HG02938 (cell line): ENCODE data around the gene CCDC92.

Experiments
- ATAC-seq: cut with Tn5 transposase; IDR thresholded peaks from one replicate; pipeline ENCODE4 v1.9.1; 2021; ENCODE audit warnings: mild to moderate bottlenecking, moderate library complexity; ENCODE audit not compliant: unreplicated experiment

CCDC92 gene

GRCh38 chr12:124002654-124003053 is 30.0 kb upstream of the CCDC92 start:
- ATAC-seq, result no peak

- ATAC-seq, result no peak
Observed at GRCh38 chr12:124002021-124002644, 29.5 kb upstream of the CCDC92 start.

DNA sequence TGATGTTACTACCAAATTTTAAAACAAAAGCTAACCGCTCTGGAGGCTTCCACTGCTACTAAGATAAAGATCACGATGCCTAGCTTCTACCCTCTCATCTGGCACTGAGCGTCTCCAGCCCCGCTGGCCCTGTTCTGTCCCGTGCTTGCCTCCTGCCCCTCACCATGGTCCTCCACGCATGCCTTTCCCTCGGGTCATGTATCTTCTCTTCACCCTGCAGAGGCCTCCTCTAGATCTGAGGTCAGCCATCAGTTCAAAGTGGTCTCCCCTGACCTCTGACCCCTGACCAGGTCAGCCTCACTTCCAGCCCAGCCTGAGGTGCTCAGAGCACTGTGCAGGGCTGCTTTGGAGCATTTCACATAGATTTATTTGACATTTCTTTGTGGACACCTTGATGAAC is 28.7 kb upstream of the CCDC92 start:
- no peak for ATAC-seq

GRCh38 chr12:124000111-124000510 is 27.5 kb upstream of the CCDC92 start:
- no peak for ATAC-seq

- no peak for ATAC-seq
Observed at GRCh38 chr12:123998991-123999359, 26.3 kb upstream of the CCDC92 start.

DNA sequence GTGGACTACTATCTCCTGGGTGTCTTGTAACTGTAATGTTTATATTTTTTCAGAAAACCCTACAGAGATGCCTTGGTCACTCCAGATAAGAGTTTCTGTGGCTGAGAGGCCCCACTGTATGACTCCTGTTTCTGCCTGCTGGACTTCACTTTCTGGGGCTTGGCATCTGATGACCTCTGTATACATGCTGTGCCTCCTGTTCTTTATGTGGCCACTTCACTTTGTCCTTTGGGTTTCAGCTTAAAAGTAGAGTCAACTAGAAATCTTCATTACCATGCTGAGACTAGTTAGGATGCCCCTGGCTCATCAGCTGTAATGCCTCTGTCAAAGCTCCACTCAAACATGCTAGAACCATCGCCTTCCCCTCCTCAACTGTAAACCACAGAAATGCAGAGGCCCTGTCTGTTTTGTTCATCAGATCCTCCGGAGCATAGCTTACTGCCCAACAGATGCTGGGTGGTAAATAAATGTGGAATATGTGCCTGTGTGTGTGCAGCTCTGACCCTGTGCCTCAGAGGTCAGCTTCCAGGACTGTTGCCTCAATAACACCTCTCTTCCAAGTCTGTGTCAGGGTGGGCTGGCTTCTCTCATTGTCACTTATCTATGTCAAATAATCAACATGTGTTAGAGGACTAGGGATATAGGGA is 25.8 kb upstream of the CCDC92 start:
- no peak for ATAC-seq

GRCh38 chr12:123997908-123998307 is 25.3 kb upstream of the CCDC92 start:
- ATAC-seq, result no peak

- ATAC-seq, result no peak
Observed at GRCh38 chr12:123997033-123997822, 24.6 kb upstream of the CCDC92 start.

DNA sequence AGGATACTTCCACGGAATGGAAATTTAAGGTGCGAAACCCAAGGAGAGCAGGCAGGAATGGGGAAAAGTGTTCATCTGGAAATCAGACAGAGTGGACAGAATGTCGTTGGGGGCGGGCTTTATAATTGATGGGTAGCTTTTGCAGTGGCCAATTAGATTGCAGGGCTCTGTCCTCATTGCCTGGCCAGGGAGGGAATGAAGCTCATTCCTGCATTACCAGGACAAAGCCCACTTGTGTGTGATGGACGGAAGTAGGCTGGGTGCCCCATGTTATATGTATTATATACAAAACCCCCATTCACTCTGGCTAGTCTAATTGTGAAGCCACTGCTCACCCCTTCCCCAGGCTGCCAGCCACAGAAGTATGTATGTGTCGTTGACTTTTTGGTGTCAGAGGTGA is 23.9 kb upstream of the CCDC92 start:
- no peak for ATAC-seq

DNA sequence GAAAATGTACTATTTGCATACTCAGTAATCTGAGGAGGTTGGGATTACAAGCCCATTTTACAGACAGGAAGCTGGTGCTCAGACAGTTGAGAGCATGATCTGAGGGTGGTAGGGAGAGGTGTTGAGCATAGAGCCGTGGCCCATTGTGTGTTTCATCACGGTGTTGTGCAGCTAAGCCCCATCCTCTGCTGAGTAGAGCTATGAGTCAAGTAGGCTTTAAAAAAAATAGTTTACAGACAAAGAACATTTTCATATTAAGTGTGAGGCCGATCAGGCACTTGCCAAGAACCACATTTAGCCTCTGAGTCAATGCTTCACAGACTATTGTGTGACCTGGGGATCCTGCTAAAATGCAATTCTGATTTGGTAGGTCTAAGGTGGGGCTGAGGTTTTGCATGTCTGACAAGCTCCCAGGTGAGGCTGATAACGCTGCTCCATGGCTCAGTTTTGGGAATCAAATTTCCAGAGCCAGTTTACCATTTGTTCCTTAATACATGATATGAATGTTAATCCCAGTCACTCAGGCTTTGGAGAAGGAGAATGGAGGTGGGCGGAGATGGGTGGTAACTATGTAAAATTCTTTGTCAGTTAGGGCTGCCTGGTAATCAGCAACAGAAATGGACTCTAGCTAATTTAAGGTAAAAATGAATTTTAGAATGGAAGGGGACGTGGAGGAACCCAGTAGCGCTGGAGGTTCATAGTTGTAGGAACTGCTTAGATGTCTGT is 22.6 kb upstream of the CCDC92 start:
- no peak for ATAC-seq

- ATAC-seq, result no peak
Observed at GRCh38 chr12:123992118-123992825, 19.6 kb upstream of the CCDC92 start.

DNA sequence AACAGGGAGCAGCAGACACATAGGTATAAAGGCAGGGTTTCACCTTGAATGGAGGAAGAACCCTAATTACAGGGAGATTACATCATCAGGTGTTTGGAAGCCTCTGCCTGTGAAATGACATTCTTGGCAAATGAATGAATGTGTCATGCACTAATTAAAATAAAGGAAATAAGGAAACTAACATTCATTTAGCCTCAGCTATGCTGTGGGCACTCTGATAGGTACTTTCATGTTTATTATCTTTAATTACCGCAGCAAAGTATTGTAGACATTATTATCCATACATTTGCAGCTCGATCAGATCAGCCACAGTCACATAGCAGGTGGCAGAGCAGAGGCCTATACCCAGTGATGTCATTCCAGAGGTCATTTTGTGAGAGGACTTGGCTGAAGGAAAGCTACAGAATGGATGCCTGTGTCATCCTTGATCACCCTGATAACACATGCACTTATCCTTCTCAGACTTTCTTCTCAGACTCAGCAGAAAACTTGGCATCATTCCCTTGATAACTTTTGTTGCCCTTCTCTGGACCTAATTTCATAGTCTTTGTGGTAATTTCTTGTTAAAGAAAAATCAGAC is 18.8 kb upstream of the CCDC92 start:
- no peak for ATAC-seq

DNA sequence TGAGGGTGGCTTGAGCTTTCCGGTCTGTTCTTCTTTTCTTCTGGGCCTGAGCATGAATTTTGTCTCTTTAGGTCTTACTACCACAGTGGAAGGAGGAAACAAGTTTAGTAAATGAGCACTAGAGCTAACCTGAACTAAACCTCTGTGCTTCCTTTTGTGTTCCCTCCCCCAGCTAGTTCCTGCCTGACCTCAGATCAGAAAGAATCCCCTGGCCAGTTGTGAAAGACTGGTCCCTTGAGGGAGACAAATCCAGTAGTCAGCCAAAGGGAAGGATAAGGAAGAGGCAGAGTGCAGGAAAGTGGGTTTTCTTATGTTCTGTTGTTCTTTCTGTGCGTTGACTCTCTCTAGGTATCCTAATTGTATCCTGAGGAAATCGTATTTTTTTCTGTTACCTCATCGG is 17.9 kb upstream of the CCDC92 start:
- no peak for ATAC-seq

DNA sequence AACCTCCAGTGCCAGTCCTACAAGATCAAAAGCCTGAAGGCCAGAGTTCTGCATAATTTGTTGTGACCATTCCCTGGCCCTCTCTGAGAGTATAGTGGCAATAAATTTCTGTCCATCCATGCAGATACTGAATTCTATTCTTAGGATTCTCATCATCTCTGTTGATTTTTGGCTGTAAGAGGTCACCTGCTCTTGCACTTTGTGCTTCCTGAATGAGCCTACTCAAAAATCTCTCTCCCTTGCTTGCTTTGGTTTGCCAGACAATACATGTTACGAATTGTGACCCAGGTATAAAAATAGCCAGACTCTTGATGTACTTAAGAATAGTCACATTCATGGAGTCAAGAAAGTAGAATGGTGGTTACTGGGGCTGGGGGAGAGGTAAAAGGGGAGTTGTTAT is 17.1 kb upstream of the CCDC92 start:
- ATAC-seq, result no peak

DNA sequence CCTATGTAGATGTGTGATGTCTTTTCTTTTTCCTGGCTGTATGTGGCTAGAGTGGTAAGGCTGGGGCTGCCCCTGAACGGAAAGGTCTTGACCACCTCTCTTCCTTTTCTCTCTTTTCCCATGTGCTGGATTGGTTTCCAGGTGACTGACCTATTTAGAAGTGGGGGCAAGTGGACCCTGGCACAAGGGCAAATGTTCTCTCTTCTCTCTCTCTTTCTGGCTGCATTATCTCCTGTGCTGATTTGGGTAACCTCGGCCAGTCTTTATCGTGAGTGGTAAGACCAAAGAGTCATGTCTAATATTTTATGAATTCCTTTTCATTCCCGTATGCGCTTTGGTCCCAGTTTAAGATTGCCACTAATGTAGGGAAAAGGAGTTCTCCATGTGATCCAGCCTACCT is 16.5 kb upstream of the CCDC92 start:
- ATAC-seq, result no peak

DNA sequence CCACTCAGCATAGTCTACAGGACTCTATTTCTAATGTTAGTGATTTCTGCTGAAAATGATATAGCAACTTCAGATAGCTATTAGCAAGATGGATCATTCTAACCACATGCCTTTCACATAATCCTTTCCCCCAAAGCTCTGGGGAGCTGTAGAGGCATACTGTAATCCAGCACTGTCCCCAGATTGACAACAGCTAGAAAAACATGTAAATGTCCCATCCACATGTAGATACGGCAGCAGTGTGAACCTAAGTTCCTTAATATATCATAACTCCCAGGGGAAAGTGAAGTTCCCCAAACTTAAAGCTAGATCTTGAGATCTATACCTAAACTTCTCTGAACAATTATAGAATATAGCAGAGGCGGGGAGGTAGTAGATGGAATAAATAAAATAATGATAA is 14.4 kb upstream of the CCDC92 start:
- ATAC-seq, result no peak

GRCh38 chr12:123986374-123986965 is 13.8 kb upstream of the CCDC92 start:
- no peak for ATAC-seq

GRCh38 chr12:123984903-123985302 is 12.3 kb upstream of the CCDC92 start:
- ATAC-seq, result no peak

- no peak for ATAC-seq
Observed at GRCh38 chr12:123983822-123984485, 11.3 kb upstream of the CCDC92 start.

DNA sequence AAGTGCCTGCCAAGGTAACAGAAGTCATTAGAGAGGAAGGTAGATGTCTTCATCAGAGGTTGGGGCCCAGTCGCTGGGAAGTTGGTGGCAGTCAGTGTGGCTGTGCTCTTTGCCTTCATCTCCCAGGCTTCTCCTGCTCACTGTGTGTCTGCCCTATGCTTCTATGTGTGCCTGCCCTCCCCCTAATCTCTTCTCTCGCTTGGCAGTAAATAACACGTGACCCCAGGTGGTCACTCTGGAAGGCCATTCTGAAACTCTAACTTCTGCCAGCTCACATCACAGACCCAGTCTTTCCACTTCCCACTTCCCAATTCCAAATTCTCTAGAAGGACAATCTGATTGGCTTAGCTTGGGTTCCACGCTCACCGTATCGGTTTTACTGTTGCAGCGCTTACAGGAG is 9.6 kb upstream of the CCDC92 start:
- ATAC-seq, result no peak
